ENCODE measurements around the gene FCF1. TPM values are rescaled to one million over a fixed set of nuclear protein-coding genes. Genes with fewer than 3 reads are reported as not detected.

The FCF1 gene
- total and polyA plus RNA-seq, 9 of the 15 experiments (the other 6 are each of a cell fraction or from before 2014, with no cell fraction given): 6.8 to 91.9 (median 40.0) TPM

DNA sequence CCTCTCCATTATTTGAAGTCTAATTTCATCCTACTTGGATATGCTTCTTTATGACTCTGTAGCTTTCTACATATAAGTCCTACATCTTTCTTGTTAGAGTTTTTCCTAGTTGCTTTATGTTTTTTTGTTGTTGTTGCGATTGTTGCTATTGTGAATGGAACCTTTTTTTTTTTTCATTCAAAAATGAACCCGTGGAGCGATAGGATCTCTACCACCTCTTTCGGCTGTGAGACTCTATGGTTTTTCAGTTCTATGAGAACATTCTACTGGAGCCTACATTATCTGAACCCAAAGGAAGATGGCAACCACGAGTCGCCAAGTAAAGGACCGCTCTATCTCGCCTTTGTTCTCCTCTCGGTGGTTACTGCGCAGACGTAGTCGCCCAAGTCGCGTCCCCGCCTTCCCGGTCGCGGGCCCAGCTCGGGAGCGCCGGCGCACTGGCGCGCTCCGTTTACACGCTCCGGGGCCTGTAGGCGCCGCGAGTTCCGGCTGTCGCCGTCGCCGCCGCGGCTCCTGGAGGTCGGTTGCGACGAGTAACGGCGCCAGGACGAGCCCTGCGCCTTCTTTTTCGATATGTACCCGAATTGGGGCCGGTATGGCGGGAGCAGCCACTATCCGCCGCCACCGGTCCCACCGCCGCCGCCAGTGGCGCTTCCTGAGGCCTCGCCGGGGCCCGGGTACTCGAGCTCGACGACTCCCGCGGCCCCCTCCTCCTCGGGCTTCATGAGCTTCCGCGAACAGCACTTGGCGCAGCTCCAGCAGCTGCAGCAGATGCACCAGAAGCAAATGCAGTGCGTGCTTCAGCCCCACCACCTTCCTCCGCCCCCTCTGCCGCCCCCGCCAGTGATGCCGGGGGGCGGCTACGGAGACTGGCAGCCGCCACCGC lies 50.2 kb downstream of the FCF1 start, which contains the start of gene YLPM1 (continued):
- TF ChIP-seq ERF (CRISPR knock-in tag; IDR thresholded peaks at IDR 0.05) (0 out of 2 replicates have a peak, but pooled peaks have one; percentile 65), HBP1 (CRISPR knock-in tag; IDR thresholded peaks at IDR 0.05) (no peak), ZC3H4 (CRISPR knock-in tag; IDR thresholded peaks at IDR 0.05; ENCODE audit: borderline replicate concordance) (0 out of 2 replicates have a peak, but pooled peaks have one; percentile 44), TRIM25 (IDR thresholded peaks at IDR 0.05; ENCODE audit: borderline replicate concordance) (no peak), MEIS2 (IDR thresholded peaks at IDR 0.05; ENCODE audit: partially characterized antibody) (peak; percentile 54), C11orf30 (IDR thresholded peaks at IDR 0.05; ENCODE audit: low read depth) (peak; percentile 65), POLR2B (IDR thresholded peaks at IDR 0.05; ENCODE audit: low read depth, partially characterized antibody) (peak; percentile 80), CHAMP1 (IDR thresholded peaks at IDR 0.05) (no peak), SP2 (IDR thresholded peaks at IDR 0.05; ENCODE audit: extremely low read depth, low read depth, low read length, poor library complexity, severe bottlenecking) (peak; percentile 91), ZNF133 (CRISPR knock-in tag; IDR thresholded peaks at IDR 0.05) (no peak), MYBL2 (IDR thresholded peaks at IDR 0.05; ENCODE audit: low read depth) (peak; percentile 56; the same call in 1 of the 2 replicates), MYBL2 (CRISPR knock-in tag; IDR thresholded peaks at IDR 0.05; ENCODE audit: borderline replicate concordance) (no peak), RFX7 (CRISPR knock-in tag; IDR thresholded peaks at IDR 0.05) (no peak)
